Effector memory CD4-positive, alpha-beta T cell (primary cell): ENCODE results near the gene C19orf47.
A peak's percentile ranks its signal among the peaks of the same experiment; 100 is the strongest.

Experiments
- DNase-seq, 3 donors: peaks; one replicate each; pipeline ENCODE4 v3.0.0-alpha.2; 2020
- H3K27ac ChIP-seq: 2 replicates; pipeline ENCODE4 v1.7.0; 2013; ENCODE audit warnings: mild to moderate bottlenecking, low read length, moderate library complexity; ENCODE audit not compliant: insufficient read depth, poor library complexity, severe bottlenecking
- H3K27me3 ChIP-seq: replicated peaks from 2 replicates; pipeline ENCODE4 v1.7.0; 2013; ENCODE audit warnings: mild to moderate bottlenecking, low read length; ENCODE audit not compliant: insufficient read depth, control insufficient read depth, poor library complexity, severe bottlenecking
- H3K36me3 ChIP-seq: 2 replicates; pipeline ENCODE4 v1.7.0; 2013; ENCODE audit warnings: mild to moderate bottlenecking, low read length, moderate library complexity; ENCODE audit not compliant: control insufficient read depth, insufficient read depth
- H3K4me1 ChIP-seq: 2 replicates; pipeline ENCODE4 v1.7.0; 2013; ENCODE audit warnings: low read length, mild to moderate bottlenecking; ENCODE audit not compliant: control insufficient read depth, insufficient read depth, poor library complexity, severe bottlenecking
- H3K4me3 ChIP-seq: 2 replicates; pipeline ENCODE4 v1.7.0; 2013; ENCODE audit warnings: low read length, low read depth, mild to moderate bottlenecking; ENCODE audit not compliant: insufficient read depth, poor library complexity, severe bottlenecking
- H3K9me3 ChIP-seq: 2 replicates; pipeline ENCODE4 v1.7.0; 2013; ENCODE audit warnings: mild to moderate bottlenecking, low read length, moderate library complexity; ENCODE audit not compliant: control insufficient read depth
- total RNA-seq, 3 donors: gene quantifications; one replicate each; lab custom pipeline; 2026; lab: John Stamatoyannopoulos, UW

Gene C19orf47
- total RNA-seq: 11.1 to 11.8 (median 11.4) reads per million in 3 donors

- H3K36me3 ChIP-seq: no peaks in the 10 kb centered on the region
Observed at GRCh38 chr19:40348125-40348913, at the start of gene C19orf47, which contains the start of gene PLD3. Gene C19orf47, minus strand, starts transcription at chr19:40348397. Its CDS starts 6,540 bp downstream, at chr19:40341857. Gene PLD3, plus strand, starts transcription at chr19:40348695. Its CDS starts 17,789 bp downstream, at chr19:40366484.

GRCh38 chr19:40397568-40397906, 49.3 kb upstream of the C19orf47 start:
- DNase-seq: no peak
- Histone ChIP-seq H3K36me3 (no peaks in the 10 kb centered on the region), H3K9me3 (no peaks in the 10 kb centered on the region), H3K27ac (no peak overlapping the region), H3K27me3 (no peaks in the 10 kb centered on the region), H3K4me1 (peaks cover 3% of the 10 kb centered on the region), H3K4me3 (no peak overlapping the region)

More at GRCh38 chr19:40348125-40348913, at the start of gene C19orf47, which contains the start of gene PLD3:
- Histone ChIP-seq H3K27me3 (no peaks in the 10 kb centered on the region), H3K27ac (peak within 1 kb of the TSS; percentile 79), H3K4me3 (peak within 1 kb of the TSS; percentile 69), H3K4me1 (peaks cover 15% of the 10 kb centered on the region), H3K9me3 (no peaks in the 10 kb centered on the region)
- peak; percentile 97 to 99 (median 98) for DNase-seq

GRCh38 chr19:40396886-40397567, 48.8 kb upstream of the C19orf47 start:
- Histone ChIP-seq H3K27ac (no peak overlapping the region), H3K4me1 (peaks cover 3% of the 10 kb centered on the region), H3K27me3 (no peaks in the 10 kb centered on the region), H3K36me3 (no peaks in the 10 kb centered on the region), H3K4me3 (no peak overlapping the region), H3K9me3 (no peaks in the 10 kb centered on the region)
- no peak for DNase-seq

- no peaks in the 10 kb centered on the region for H3K9me3 ChIP-seq
- H3K4me3 ChIP-seq: no peak overlapping the region
- DNase-seq: no peak
- no peaks in the 10 kb centered on the region for H3K27me3 ChIP-seq
- no peaks in the 10 kb centered on the region for H3K36me3 ChIP-seq
- no peak overlapping the region for H3K27ac ChIP-seq
- peaks cover 3% of the 10 kb centered on the region for H3K4me1 ChIP-seq
Observed at GRCh38 chr19:40395956-40396355, 47.8 kb upstream of the C19orf47 start.

GRCh38 chr19:40394816-40395210, 46.6 kb upstream of the C19orf47 start:
- DNase-seq: no peak
- Histone ChIP-seq H3K36me3 (no peaks in the 10 kb centered on the region), H3K27ac (no peak overlapping the region), H3K4me1 (peaks cover 3% of the 10 kb centered on the region), H3K4me3 (no peak overlapping the region), H3K27me3 (no peaks in the 10 kb centered on the region), H3K9me3 (no peaks in the 10 kb centered on the region)

GRCh38 chr19:40393894-40394815, 46.0 kb upstream of the C19orf47 start:
- Histone ChIP-seq H3K27ac (no peak overlapping the region), H3K9me3 (no peaks in the 10 kb centered on the region), H3K4me3 (no peak overlapping the region), H3K4me1 (peaks cover 3% of the 10 kb centered on the region), H3K36me3 (no peaks in the 10 kb centered on the region), H3K27me3 (no peaks in the 10 kb centered on the region)
- no peak for DNase-seq

GRCh38 chr19:40392894-40393517, 44.8 kb upstream of the C19orf47 start:
- no peaks in the 10 kb centered on the region for H3K9me3 ChIP-seq
- no peaks in the 10 kb centered on the region for H3K27me3 ChIP-seq
- no peak overlapping the region for H3K4me3 ChIP-seq
- no peak overlapping the region for H3K27ac ChIP-seq
- H3K4me1 ChIP-seq: no peaks in the 10 kb centered on the region
- H3K36me3 ChIP-seq: no peaks in the 10 kb centered on the region
- no peak for DNase-seq

GRCh38 chr19:40392123-40392522, 43.9 kb upstream of the C19orf47 start:
- no peaks in the 10 kb centered on the region for H3K36me3 ChIP-seq
- no peak overlapping the region for H3K4me3 ChIP-seq
- H3K9me3 ChIP-seq: no peaks in the 10 kb centered on the region
- H3K4me1 ChIP-seq: no peaks in the 10 kb centered on the region
- no peak for DNase-seq
- H3K27ac ChIP-seq: no peak overlapping the region
- no peaks in the 10 kb centered on the region for H3K27me3 ChIP-seq

GRCh38 chr19:40390084-40390742, 42.0 kb upstream of the C19orf47 start, which contains the start of gene HIPK4:
Gene HIPK4, minus strand, starts transcription at chr19:40390181. Its CDS starts 279 bp downstream, at chr19:40389902.
- H3K36me3 ChIP-seq: no peaks in the 10 kb centered on the region
- H3K4me1 ChIP-seq: no peaks in the 10 kb centered on the region
- no peak for DNase-seq
- H3K4me3 ChIP-seq: no peak within 1 kb of the TSS
- no peaks in the 10 kb centered on the region for H3K9me3 ChIP-seq
- no peak within 1 kb of the TSS for H3K27ac ChIP-seq
- H3K27me3 ChIP-seq: no peaks in the 10 kb centered on the region
